Testis (tissue), 3 donors: ENCODE results near the gene MYO1H. TPM values are rescaled to one million over a fixed set of nuclear protein-coding genes. Genes with fewer than 3 reads are reported as not detected.

ENCODE experiments used
- DNase-seq: peaks from one replicate; pipeline ENCODE4 v3.0.0-alpha.2; 2019
- H3K27ac ChIP-seq, 2 donors: fragments of 200-600 bp; sonication (generic); one replicate each; pipeline ENCODE4 v1.5.1; 2019
- H3K27me3 ChIP-seq: fragments of 200-600 bp; sonication (generic); one replicate; pipeline ENCODE4 v1.5.1; 2019
- H3K36me3 ChIP-seq: fragments of 200-600 bp; sonication (generic); one replicate; pipeline ENCODE4 v1.5.1; 2017; ENCODE audit warnings: low read depth; ENCODE audit errors: missing control alignments
- H3K4me1 ChIP-seq: fragments of 200-600 bp; sonication (generic); one replicate; pipeline ENCODE4 v1.5.1; 2019
- H3K4me3 ChIP-seq, 2 donors: fragments of 200-600 bp; sonication (generic); one replicate each; pipeline ENCODE4 v1.5.1; 2017 to 2019
- H3K9me3 ChIP-seq: fragments of 200-600 bp; sonication (generic); one replicate; pipeline ENCODE4 v1.5.1; 2017
- CTCF ChIP-seq, 3 experiments: fragments of 450-650 bp in 2 of 3; fragments of 200-600 bp in 1 of 3; sonication (generic) in 1 of 3; IDR thresholded peaks; one replicate each; pipeline ENCODE4 v1.5.1; 2016 to 2019; ENCODE audit warnings: antibody characterized with exemption in 3 of 3, mild to moderate bottlenecking in 2 of 3, moderate library complexity in 1 of 3
- POLR2A ChIP-seq: fragments of 450-650 bp; IDR thresholded peaks from one replicate; pipeline ENCODE4 v1.6.1; 2017; ENCODE audit warnings: antibody characterized with exemption, mild to moderate bottlenecking, moderate library complexity
- WGBS, 2 donors: methylation state at CpG; one replicate each; pipeline ENCODE4 v1.1.5; 2018; 5-methylcytosine and 5-hydroxymethylcytosine counted together
- intact Hi-C: fragments of 100-400 bp; cut with DNase I; formaldehyde crosslinking; loops from one replicate; pipeline ENCODE4 v1.15.1; 2023; ENCODE audit warnings: low total_unique reads
- polyA plus RNA-seq: library from polyadenylated mRNA; stranded (reverse); fragments of 350-450 nt; fragmentation: Illumina TruSeq; extraction: RNeasy Lipid Tissue Mini Kit (QIAGEN cat#74804); gene quantifications from one replicate; pipeline ENCODE4 v1.2.3, GENCODE V29; 2014; ENCODE audit warnings: low read depth, low replicate concordance; ENCODE audit not compliant: insufficient read depth
- total RNA-seq, 2 donors: library from RNA; depleted of rRNA; stranded (reverse); fragments of >200 nt; gene quantifications; one replicate each; pipeline ENCODE4 v1.2.3, GENCODE V29; 2016

Gene MYO1H
- total and polyA plus RNA-seq, 3 donors from 2014 or later, result 1.7 to 3.7 (median 2.9) TPM

DNA sequence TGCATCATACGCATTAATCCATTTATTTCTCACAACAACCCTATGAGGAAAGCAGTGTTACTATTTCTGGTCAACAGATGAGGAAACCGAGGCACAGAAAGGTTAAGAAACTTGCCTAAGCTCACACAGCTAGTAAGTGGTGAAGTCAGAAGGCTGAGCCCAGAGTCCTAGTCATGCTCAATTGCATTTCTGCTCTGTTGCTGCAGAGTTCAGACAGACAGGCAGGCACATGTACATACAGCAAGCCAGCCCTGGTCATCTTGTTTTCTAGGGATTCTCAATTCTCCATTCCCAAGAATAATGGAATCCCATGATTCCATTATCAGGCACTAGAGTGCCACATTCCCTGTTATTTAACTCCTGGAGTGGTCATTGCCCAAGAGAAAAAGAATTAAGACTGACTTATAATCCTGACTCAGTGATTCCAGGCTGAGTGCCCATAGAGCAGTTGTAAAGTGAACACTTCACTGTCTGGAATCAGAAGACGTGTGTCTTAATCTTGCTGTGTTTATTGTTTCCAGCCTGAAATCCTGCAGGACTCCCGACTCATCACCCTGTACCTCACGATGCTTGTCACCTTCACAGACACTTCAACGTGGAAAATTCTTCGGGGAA is 140.5 kb downstream of the MYO1H start:
- Histone ChIP-seq H3K36me3 (no peaks in the 10 kb centered on the region), H3K27me3 (no peaks in the 10 kb centered on the region), H3K27ac (no peak overlapping the region), H3K4me3 (no peak overlapping the region), H3K4me1 (no peaks in the 10 kb centered on the region), H3K9me3 (no peaks in the 10 kb centered on the region)
- no peak for TF ChIP-seq POLR2A
- no peak for TF ChIP-seq CTCF (IDR thresholded peaks at IDR 0.05)
- intact Hi-C loops, result no loop called here
- DNase-seq, result no peak
- WGBS, 2 donors, result 83 to 89% methylated on average over 7 of the region's 7 CpGs

DNA sequence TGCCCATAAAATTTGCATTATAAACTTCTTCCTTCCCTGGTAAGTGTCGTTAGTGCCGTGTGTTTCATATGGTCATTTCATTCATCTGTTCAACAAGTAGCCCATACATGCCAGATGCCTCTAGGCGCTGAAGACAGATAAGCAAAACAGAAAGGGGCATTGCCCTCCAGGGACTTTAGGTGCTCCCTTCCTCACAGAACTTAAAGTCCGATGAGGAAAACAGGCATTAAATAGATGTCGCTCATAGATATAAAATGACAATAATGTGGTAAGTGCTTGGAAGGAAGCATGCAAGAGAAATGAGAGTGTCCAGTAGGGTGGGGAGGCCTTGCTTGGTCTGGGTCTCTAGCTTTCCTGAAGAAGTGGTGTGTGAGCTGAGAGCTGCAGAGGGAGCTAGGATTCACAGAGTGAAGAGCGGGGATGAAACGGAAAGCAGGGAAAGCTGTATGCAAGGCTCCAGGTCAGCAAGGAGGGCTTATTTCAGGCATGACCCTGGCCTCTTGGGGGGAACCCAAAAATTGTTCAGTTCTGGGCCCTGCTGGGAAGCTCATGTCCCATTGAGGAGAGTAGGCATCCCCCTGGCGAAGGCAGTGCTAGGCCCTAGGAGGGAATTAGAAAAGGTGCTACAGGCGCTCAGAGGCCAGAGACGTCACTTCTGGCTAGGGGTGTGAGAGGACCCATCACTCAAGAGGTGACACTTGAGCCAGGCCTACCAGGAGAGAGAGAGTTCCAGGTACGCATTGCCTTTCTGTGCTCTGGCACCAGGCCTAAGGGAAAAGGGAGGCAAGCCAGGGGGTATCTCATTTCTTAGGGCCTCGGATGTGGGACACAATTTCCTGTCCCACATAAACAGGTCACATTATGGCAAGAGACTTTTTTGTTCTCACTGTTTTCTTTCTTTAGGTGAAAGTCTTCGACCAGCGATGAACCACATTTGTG is 141.6 kb downstream of the MYO1H start:
- TF ChIP-seq POLR2A, result no peak
- no peak for TF ChIP-seq CTCF (IDR thresholded peaks at IDR 0.05)

DNA sequence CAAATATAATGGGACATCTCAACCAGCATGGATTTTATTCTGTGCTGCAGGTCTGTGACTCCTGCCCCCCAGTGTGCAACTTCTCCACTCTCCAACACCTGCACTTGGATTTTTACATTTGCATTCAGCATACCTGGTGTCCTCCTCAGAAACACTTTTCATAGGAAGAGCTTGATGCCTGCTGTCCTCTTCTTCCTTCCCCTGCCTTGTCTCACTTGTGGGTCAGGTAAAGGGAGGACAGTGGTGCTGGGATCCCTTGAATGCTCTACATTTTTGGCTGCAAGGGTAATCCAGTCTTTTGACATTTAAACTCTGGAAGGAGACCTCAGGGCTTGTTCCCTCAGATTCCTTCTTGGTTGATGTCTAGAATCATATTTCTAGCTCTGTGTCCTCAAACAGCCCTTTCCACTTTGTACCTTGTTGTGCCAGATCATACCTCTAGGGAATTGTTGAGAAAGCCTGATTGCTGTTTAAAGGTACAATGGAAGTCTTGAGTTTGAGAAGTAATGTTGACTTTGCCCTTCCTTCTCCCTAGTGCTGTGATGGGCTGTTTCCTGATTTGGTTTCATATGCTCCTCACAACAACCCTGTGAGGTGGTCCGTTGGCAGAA is 142.4 kb downstream of the MYO1H start:
- DNase-seq, result no peak
- no peaks in the 10 kb centered on the region for H3K9me3 ChIP-seq
- TF ChIP-seq POLR2A (no peak), CTCF (IDR thresholded peaks at IDR 0.05) (no peak)
- H3K27ac ChIP-seq, result no peak overlapping the region
- intact Hi-C loops, result no loop called here
- H3K36me3 ChIP-seq, result no peaks in the 10 kb centered on the region
- 89 to 96% methylated on average over 1 of the region's 1 CpG for WGBS, 2 donors
- H3K4me3 ChIP-seq, result no peak overlapping the region
- no peaks in the 10 kb centered on the region for H3K4me1 ChIP-seq
- H3K27me3 ChIP-seq, result no peaks in the 10 kb centered on the region

More for the DNA sequence above, 141.6 kb downstream of the MYO1H start:
- intact Hi-C loops, result no loop called here
- DNase-seq, result no peak
- Histone ChIP-seq H3K27me3 (no peaks in the 10 kb centered on the region), H3K9me3 (no peaks in the 10 kb centered on the region), H3K27ac (no peak overlapping the region), H3K36me3 (no peaks in the 10 kb centered on the region), H3K4me1 (no peaks in the 10 kb centered on the region), H3K4me3 (no peak overlapping the region)
- WGBS, 2 donors, result 90 to 93% methylated on average over 14 of the region's 14 CpGs

GRCh38 chr12:109491671-109492070 is 144.0 kb downstream of the MYO1H start:
- Histone ChIP-seq H3K27me3 (no peaks in the 10 kb centered on the region), H3K27ac (no peak overlapping the region), H3K9me3 (no peaks in the 10 kb centered on the region), H3K4me1 (no peaks in the 10 kb centered on the region), H3K4me3 (no peak overlapping the region), H3K36me3 (no peaks in the 10 kb centered on the region)
- DNase-seq, result no peak
- intact Hi-C loops, result no loop called here
- 94 to 97% methylated on average over 4 of the region's 4 CpGs for whole genome bisulfite sequencing, 2 donors
- TF ChIP-seq POLR2A (no peak), CTCF (IDR thresholded peaks at IDR 0.05) (no peak)
